Neural cell (in vitro differentiated cells): ENCODE data around the gene PLEKHG3. TPM values are rescaled to one million over a fixed set of nuclear protein-coding genes. Genes with fewer than 3 reads are reported as not detected.

Experiments
- H2AFZ ChIP-seq: fragments of 200-600, 300-800 bp; sonication (generic), shearing (Covaris generic); 2 replicates; pipeline ENCODE4 v1.6.0; 2014; ENCODE audit warnings: low read depth, mild to moderate bottlenecking, antibody characterized with exemption, low read length, moderate library complexity
- H3F3A ChIP-seq: fragments of 200-600 bp; shearing (Covaris generic); 2 replicates; pipeline ENCODE4 v1.6.1; 2016; ENCODE audit warnings: mild to moderate bottlenecking, moderate library complexity, mixed read lengths, antibody characterized with exemption, low read length; ENCODE audit not compliant: insufficient read depth, poor library complexity, severe bottlenecking
- H3K27ac ChIP-seq: fragments of 200-600, 300-800 bp; sonication (generic), shearing (Covaris generic); 2 replicates; pipeline ENCODE4 v1.5.1; 2014; ENCODE audit warnings: mild to moderate bottlenecking, low read length, moderate library complexity
- H3K27me3 ChIP-seq: fragments of 300-800, 200-600 bp; sonication (generic), shearing (Covaris generic); 2 replicates; pipeline ENCODE4 v1.6.0; 2014; ENCODE audit warnings: mild to moderate bottlenecking, low read depth, low read length, moderate library complexity; ENCODE audit not compliant: insufficient read depth
- H3K36me3 ChIP-seq: fragments of 300-800, 200-600 bp; sonication (generic), shearing (Covaris generic); 2 replicates; pipeline ENCODE4 v1.5.1; 2014; ENCODE audit warnings: mild to moderate bottlenecking, antibody characterized with exemption, low read length, moderate library complexity; ENCODE audit not compliant: insufficient read depth
- H3K4me2 ChIP-seq: fragments of 300-800, 200-600 bp; sonication (generic), shearing (Covaris generic); 2 replicates; pipeline ENCODE4 v1.6.0; 2014; ENCODE audit warnings: mild to moderate bottlenecking, low read length
- H3K4me3 ChIP-seq: fragments of 300-800, 200-600 bp; sonication (generic), shearing (Covaris generic); 2 replicates; pipeline ENCODE4 v1.5.1; 2014; ENCODE audit warnings: mild to moderate bottlenecking, low read length, moderate library complexity
- H3K79me2 ChIP-seq: fragments of 200-600 bp; shearing (Covaris generic); replicated peaks from 2 replicates; pipeline ENCODE4 v1.6.0; 2014; ENCODE audit warnings: mild to moderate bottlenecking, low read length, moderate library complexity; ENCODE audit not compliant: insufficient read depth
- H3K9ac ChIP-seq: fragments of 300-800, 200-600 bp; sonication (generic), shearing (Covaris generic); 2 replicates; pipeline ENCODE4 v1.6.1; 2016; ENCODE audit warnings: mild to moderate bottlenecking, low read length, mixed read lengths
- H3K9me2 ChIP-seq: fragments of 200-600 bp; shearing (Covaris generic); 2 replicates; pipeline ENCODE4 v1.6.1; 2016; ENCODE audit warnings: mild to moderate bottlenecking, low read length, mixed read lengths; ENCODE audit not compliant: insufficient read depth
- H3K9me3 ChIP-seq: fragments of 200-600, 300-800 bp; sonication (generic), shearing (Covaris generic); 2 replicates; pipeline ENCODE4 v1.6.1; 2016; ENCODE audit warnings: mild to moderate bottlenecking, mixed run types, low read length, moderate library complexity, mixed read lengths
- H4K20me1 ChIP-seq: fragments of 200-600 bp; shearing (Covaris generic); 2 replicates; pipeline ENCODE4 v1.6.1; 2016; ENCODE audit warnings: mild to moderate bottlenecking, mixed run types; ENCODE audit not compliant: insufficient read depth
- EP300 ChIP-seq: fragments of 450-650 bp; conservative IDR thresholded peaks from 2 replicates; pipeline ENCODE4 v1.6.1; 2014; ENCODE audit warnings: antibody characterized with exemption, mild to moderate bottlenecking, moderate library complexity; ENCODE audit not compliant: poor library complexity, severe bottlenecking
- EZH2 ChIP-seq: fragments of 200-600, 300-800 bp; shearing (Covaris generic), sonication (generic); IDR thresholded peaks from 2 replicates; pipeline ENCODE4 v1.6.1; 2014; ENCODE audit warnings: antibody characterized with exemption, low read length, borderline replicate concordance, mild to moderate bottlenecking; ENCODE audit not compliant: insufficient read depth, poor library complexity, severe bottlenecking
- MXI1 ChIP-seq: fragments of 450-650 bp; conservative IDR thresholded peaks from 2 replicates; pipeline ENCODE4 v1.6.1; 2014; ENCODE audit warnings: antibody characterized with exemption, mild to moderate bottlenecking; ENCODE audit not compliant: poor library complexity, severe bottlenecking
- POLR2AphosphoS5 ChIP-seq: IDR thresholded peaks from 2 replicates; pipeline ENCODE4 v1.6.1; 2012
- RAD21 ChIP-seq: fragments of 450-650 bp; conservative IDR thresholded peaks from 2 replicates; pipeline ENCODE4 v1.6.1; 2014; ENCODE audit warnings: antibody characterized with exemption, mild to moderate bottlenecking, moderate library complexity
- REST ChIP-seq: IDR thresholded peaks from 2 replicates; pipeline ENCODE4 v1.6.1; 2012; ENCODE audit warnings: borderline replicate concordance
- SMC3 ChIP-seq: fragments of 450-650 bp; conservative IDR thresholded peaks from 2 replicates; pipeline ENCODE4 v1.6.1; 2014; ENCODE audit warnings: antibody characterized with exemption, mild to moderate bottlenecking, moderate library complexity; ENCODE audit not compliant: poor library complexity
- TAF1 ChIP-seq: IDR thresholded peaks from 2 replicates; pipeline ENCODE4 v1.6.1; 2012; ENCODE audit warnings: low read depth
- polyA plus RNA-seq: library from polyadenylated mRNA; depleted of rRNA; stranded (reverse); fragments of >200 nt; gene quantifications from 2 replicates; pipeline ENCODE4 v1.2.3, GENCODE V29; 2014
- TF ChIP-seq, protein P1 (sequence below): fragments of 450-650 bp; IDR thresholded peaks from 2 replicates; pipeline ENCODE4 v1.5.1; 2014; ENCODE audit warnings: antibody characterized with exemption, mild to moderate bottlenecking, moderate library complexity; ENCODE audit not compliant: poor library complexity, severe bottlenecking

Gene PLEKHG3
- polyA plus RNA-seq, 1 donor from 2014 or later = 15.8 TPM

DNA sequence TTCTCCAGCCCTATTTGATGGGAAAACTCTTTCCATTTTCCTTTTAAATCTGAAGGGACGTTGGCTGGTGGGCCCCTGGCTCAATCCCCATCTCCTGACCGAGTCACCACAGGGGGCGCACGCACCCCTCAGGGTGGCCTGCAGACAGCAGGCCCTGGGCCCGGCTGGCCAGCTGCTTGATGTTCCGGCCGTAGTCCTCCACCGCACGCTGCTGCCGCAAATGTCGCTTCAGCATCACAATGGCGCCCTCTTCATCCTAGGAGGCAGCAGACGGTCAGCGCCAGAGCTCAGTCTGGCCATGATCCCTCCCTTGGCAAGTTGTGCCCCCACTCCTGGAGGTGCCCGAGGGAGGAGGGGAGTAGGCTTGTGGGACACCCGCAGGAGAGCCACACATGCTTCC, 70.0 kb downstream of the PLEKHG3 start:
- no peak overlapping the region for H3K4me3 ChIP-seq
- H3F3A ChIP-seq = no peaks in the 10 kb centered on the region
- no peak overlapping the region for H3K4me2 ChIP-seq
- H3K9me3 ChIP-seq = no peaks in the 10 kb centered on the region
- H3K36me3 ChIP-seq = no peaks in the 10 kb centered on the region
- no peaks in the 10 kb centered on the region for H3K79me2 ChIP-seq
- TF ChIP-seq EP300 = no peak
- H3K27me3 ChIP-seq = no peaks in the 10 kb centered on the region
- H3K9ac ChIP-seq = no peak overlapping the region
- no peaks in the 10 kb centered on the region for H4K20me1 ChIP-seq
- H3K9me2 ChIP-seq = no peaks in the 10 kb centered on the region
- H3K27ac ChIP-seq = no peak overlapping the region
- H2AFZ ChIP-seq = no peak overlapping the region

GRCh38 chr14:64775081-64775777, 71.0 kb downstream of the PLEKHG3 start:
- no peaks in the 10 kb centered on the region for H4K20me1 ChIP-seq
- no peak overlapping the region for H3K4me2 ChIP-seq
- H2AFZ ChIP-seq = no peak overlapping the region
- H3K4me3 ChIP-seq = no peak overlapping the region
- H3K79me2 ChIP-seq = no peaks in the 10 kb centered on the region
- no peaks in the 10 kb centered on the region for H3K27me3 ChIP-seq
- TF ChIP-seq EZH2 = no peak
- no peak for TF ChIP-seq POLR2AphosphoS5
- no peak for TF ChIP-seq REST
- no peak for TF ChIP-seq RAD21
- H3K36me3 ChIP-seq = no peaks in the 10 kb centered on the region
- no peak overlapping the region for H3K9ac ChIP-seq
- no peak overlapping the region for H3K27ac ChIP-seq
- H3F3A ChIP-seq = no peaks in the 10 kb centered on the region
- H3K9me3 ChIP-seq = no peaks in the 10 kb centered on the region
- no peaks in the 10 kb centered on the region for H3K9me2 ChIP-seq

GRCh38 chr14:64777461-64777860, 73.2 kb downstream of the PLEKHG3 start:
- no peak overlapping the region for H3K27ac ChIP-seq
- TF ChIP-seq, protein P1, sequence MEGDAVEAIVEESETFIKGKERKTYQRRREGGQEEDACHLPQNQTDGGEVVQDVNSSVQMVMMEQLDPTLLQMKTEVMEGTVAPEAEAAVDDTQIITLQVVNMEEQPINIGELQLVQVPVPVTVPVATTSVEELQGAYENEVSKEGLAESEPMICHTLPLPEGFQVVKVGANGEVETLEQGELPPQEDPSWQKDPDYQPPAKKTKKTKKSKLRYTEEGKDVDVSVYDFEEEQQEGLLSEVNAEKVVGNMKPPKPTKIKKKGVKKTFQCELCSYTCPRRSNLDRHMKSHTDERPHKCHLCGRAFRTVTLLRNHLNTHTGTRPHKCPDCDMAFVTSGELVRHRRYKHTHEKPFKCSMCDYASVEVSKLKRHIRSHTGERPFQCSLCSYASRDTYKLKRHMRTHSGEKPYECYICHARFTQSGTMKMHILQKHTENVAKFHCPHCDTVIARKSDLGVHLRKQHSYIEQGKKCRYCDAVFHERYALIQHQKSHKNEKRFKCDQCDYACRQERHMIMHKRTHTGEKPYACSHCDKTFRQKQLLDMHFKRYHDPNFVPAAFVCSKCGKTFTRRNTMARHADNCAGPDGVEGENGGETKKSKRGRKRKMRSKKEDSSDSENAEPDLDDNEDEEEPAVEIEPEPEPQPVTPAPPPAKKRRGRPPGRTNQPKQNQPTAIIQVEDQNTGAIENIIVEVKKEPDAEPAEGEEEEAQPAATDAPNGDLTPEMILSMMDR = no peak
- TF ChIP-seq MXI1 (no peak), POLR2AphosphoS5 (no peak), SMC3 (no peak), EP300 (no peak), RAD21 (no peak), REST (no peak), TAF1 (no peak), EZH2 (no peak)
- H3K9me2 ChIP-seq = no peaks in the 10 kb centered on the region
- H3K27me3 ChIP-seq = no peaks in the 10 kb centered on the region
- no peaks in the 10 kb centered on the region for H3K9me3 ChIP-seq
- H3F3A ChIP-seq = no peaks in the 10 kb centered on the region
- H3K4me2 ChIP-seq = no peak overlapping the region
- H3K4me3 ChIP-seq = no peak overlapping the region
- H3K9ac ChIP-seq = no peak overlapping the region
- no peaks in the 10 kb centered on the region for H4K20me1 ChIP-seq
- H3K36me3 ChIP-seq = no peaks in the 10 kb centered on the region
- H3K79me2 ChIP-seq = no peaks in the 10 kb centered on the region
- no peak overlapping the region for H2AFZ ChIP-seq
